OCI-LY3 (cell line): ENCODE results near the gene AHDC1.

Source experiments
- EZH2phosphoT487 ChIP-seq: fragments of 200-600 bp; shearing (Covaris generic); IDR thresholded peaks from 2 replicates; pipeline ENCODE4 v1.6.1; 2018; ENCODE audit warnings: antibody characterized with exemption, mixed run types, low read depth
- TF ChIP-seq, protein P1 (sequence below): fragments of 200-600, 300-600 bp; sonication (generic); IDR thresholded peaks from 2 replicates; pipeline ENCODE4 v1.5.1; 2014; ENCODE audit warnings: antibody characterized with exemption, low read length, low read depth

DNA sequence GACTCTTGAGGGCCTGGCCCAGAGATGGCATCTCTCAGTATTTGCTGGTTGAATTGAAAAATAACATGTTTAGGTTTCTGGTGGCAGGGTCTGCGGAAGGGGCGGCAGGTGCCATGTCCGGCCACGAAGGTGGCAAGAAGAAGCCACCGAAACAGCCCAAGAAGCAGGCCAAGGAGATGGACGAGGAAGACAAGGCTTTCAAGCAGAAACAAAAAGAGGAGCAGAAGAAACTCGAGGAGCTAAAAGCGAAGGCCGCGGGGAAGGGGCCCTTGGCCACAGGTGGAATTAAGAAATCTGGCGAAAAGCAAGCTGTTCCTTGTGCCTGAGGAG, 45.3 kb upstream of the AHDC1 start:
- TF ChIP-seq, protein P1, sequence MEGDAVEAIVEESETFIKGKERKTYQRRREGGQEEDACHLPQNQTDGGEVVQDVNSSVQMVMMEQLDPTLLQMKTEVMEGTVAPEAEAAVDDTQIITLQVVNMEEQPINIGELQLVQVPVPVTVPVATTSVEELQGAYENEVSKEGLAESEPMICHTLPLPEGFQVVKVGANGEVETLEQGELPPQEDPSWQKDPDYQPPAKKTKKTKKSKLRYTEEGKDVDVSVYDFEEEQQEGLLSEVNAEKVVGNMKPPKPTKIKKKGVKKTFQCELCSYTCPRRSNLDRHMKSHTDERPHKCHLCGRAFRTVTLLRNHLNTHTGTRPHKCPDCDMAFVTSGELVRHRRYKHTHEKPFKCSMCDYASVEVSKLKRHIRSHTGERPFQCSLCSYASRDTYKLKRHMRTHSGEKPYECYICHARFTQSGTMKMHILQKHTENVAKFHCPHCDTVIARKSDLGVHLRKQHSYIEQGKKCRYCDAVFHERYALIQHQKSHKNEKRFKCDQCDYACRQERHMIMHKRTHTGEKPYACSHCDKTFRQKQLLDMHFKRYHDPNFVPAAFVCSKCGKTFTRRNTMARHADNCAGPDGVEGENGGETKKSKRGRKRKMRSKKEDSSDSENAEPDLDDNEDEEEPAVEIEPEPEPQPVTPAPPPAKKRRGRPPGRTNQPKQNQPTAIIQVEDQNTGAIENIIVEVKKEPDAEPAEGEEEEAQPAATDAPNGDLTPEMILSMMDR, result no peak
- TF ChIP-seq EZH2phosphoT487, result no peak
